ENCODE measurements around the gene ZNF678. TPM values are rescaled to one million over a fixed set of nuclear protein-coding genes. Genes with fewer than 3 reads are reported as not detected.

ZNF678 gene
- total RNA-seq, 1 donor from 2014 or later: 63.8 TPM

DNA sequence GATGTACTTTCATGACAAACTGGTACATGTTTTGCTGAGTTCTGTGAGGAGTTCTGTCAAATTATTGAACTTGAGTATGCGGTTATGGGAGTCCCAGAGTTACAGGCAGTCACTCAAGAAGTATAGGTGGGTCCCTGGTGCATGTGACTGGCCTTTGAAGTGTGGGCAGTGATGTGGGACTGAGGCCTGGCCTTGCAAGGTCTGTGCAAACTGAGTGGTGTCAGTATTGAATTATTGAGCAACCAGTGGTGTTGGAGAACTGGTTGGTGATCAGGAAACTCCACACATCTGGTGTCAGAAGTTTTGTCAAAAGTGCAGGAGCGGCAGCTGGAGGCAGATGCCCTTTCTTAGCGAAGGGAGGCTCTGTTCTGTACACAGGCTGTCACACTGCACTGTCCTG lies 5.2 kb downstream of the ZNF678 start:
- Histone ChIP-seq H3K9me3 (ENCODE audit: low read depth) (no peaks in the 10 kb centered on the region), H3K4me3 (no peak overlapping the region), H3K36me3 (peaks cover 3% of the 10 kb centered on the region), H3K79me2 (ENCODE audit: low read depth) (peaks cover 97% of the 10 kb centered on the region), H3K9ac (no peak overlapping the region), H3F3A (ENCODE audit: low read depth) (peaks cover 5% of the 10 kb centered on the region), H2AFZ (replicated peaks) (no peak overlapping the region), H3K27ac (no peak overlapping the region), H3K4me2 (no peak overlapping the region), H3K27me3 (no peaks in the 10 kb centered on the region), H4K20me1 (ENCODE audit: low read depth) (peaks cover 14% of the 10 kb centered on the region), H3K4me1 (peaks cover 16% of the 10 kb centered on the region)
- Mint-ChIP-seq H3K9me3 (peaks cover 72% of the 10 kb centered on the region), H3K4me1 (peaks cover 7% of the 10 kb centered on the region), H3K36me3 (peaks cover 62% of the 10 kb centered on the region), H3K4me3 (no peak overlapping the region), H3K27ac (no peak overlapping the region), H3K27me3 (ENCODE audit: insufficient read depth, low read depth) (no peaks in the 10 kb centered on the region)
- no peak for TF ChIP-seq EZH2phosphoT487 (IDR thresholded peaks at IDR 0.05)
- DNase-seq (ENCODE audit: low spot score): no peak

DNA sequence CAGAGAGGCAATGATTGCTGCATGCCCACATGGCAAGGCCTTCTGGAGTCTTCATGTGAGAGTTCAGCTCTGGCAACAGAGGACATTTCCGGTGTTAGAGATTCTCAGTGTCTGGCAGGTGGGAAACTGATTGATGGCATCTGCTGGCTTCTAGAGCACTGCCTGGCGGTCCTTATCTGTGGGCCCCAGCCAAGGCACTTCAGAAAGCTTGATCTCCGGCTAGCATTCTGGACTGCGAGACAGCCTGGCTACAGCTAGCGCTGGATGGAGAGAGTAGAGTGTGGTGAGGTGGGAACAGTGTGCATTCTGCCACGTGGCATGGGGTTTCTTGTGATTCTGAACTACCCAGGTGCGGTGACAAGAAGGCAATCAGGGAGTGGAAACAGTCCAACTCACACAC lies 9.4 kb downstream of the ZNF678 start:
- H3K9me3 Mint-ChIP-seq: peaks cover 81% of the 10 kb centered on the region

DNA sequence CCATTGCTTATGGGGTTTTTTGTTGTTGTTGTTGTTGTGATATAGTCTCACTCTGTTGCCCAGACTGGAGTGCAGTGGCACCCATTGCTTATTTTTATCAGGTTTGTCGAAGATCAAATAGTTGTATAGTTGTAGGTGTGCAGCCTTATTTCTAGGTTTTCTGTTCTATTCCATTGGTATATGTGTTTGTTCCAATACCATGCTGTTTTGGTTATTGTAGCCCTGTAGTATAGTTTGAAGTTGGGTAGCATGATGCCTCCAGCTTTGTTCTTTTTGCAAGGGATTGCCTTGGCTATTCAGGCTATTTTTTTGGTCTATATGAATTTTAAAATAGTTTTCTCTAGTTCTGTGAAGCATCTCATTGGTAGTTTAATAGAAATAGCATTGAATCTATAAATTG lies 11.6 kb downstream of the ZNF678 start:
- Histone ChIP-seq H3K4me2 (no peak overlapping the region), H3K9ac (no peak overlapping the region), H3K36me3 (no peaks in the 10 kb centered on the region), H4K20me1 (ENCODE audit: low read depth) (no peaks in the 10 kb centered on the region), H3K27me3 (no peaks in the 10 kb centered on the region), H3K4me3 (no peak overlapping the region), H3K4me1 (no peaks in the 10 kb centered on the region), H3K9me3 (ENCODE audit: low read depth) (peaks cover 13% of the 10 kb centered on the region), H3K79me2 (ENCODE audit: low read depth) (peaks cover 98% of the 10 kb centered on the region), H2AFZ (replicated peaks) (no peak overlapping the region), H3K27ac (no peak overlapping the region), H3F3A (ENCODE audit: low read depth) (no peaks in the 10 kb centered on the region)
- H3K36me3 Mint-ChIP-seq: peaks cover 55% of the 10 kb centered on the region
- no peak overlapping the region for H3K27ac Mint-ChIP-seq
- H3K4me3 Mint-ChIP-seq: no peak overlapping the region
- no peak for TF ChIP-seq EZH2 (IDR thresholded peaks at IDR 0.05)
- TF ChIP-seq, protein P1, sequence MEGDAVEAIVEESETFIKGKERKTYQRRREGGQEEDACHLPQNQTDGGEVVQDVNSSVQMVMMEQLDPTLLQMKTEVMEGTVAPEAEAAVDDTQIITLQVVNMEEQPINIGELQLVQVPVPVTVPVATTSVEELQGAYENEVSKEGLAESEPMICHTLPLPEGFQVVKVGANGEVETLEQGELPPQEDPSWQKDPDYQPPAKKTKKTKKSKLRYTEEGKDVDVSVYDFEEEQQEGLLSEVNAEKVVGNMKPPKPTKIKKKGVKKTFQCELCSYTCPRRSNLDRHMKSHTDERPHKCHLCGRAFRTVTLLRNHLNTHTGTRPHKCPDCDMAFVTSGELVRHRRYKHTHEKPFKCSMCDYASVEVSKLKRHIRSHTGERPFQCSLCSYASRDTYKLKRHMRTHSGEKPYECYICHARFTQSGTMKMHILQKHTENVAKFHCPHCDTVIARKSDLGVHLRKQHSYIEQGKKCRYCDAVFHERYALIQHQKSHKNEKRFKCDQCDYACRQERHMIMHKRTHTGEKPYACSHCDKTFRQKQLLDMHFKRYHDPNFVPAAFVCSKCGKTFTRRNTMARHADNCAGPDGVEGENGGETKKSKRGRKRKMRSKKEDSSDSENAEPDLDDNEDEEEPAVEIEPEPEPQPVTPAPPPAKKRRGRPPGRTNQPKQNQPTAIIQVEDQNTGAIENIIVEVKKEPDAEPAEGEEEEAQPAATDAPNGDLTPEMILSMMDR (IDR thresholded peaks at IDR 0.05): no peak
- TF ChIP-seq EZH2phosphoT487 (IDR thresholded peaks at IDR 0.05): no peak
- no peaks in the 10 kb centered on the region for H3K4me1 Mint-ChIP-seq
- H3K9me3 Mint-ChIP-seq: peaks cover 84% of the 10 kb centered on the region
- no peaks in the 10 kb centered on the region for H3K27me3 Mint-ChIP-seq (ENCODE audit: insufficient read depth, low read depth)
- DNase-seq (ENCODE audit: low spot score): no peak

More for the DNA sequence above, 9.4 kb downstream of the ZNF678 start:
- Histone ChIP-seq H3K9me3 (ENCODE audit: low read depth) (peaks cover 13% of the 10 kb centered on the region), H3K4me1 (no peaks in the 10 kb centered on the region), H3K36me3 (no peaks in the 10 kb centered on the region), H4K20me1 (ENCODE audit: low read depth) (peaks cover 10% of the 10 kb centered on the region), H3K9ac (no peak overlapping the region), H3K4me2 (no peak overlapping the region), H3K27me3 (no peaks in the 10 kb centered on the region), H3K27ac (no peak overlapping the region), H3K79me2 (ENCODE audit: low read depth) (peaks cover 98% of the 10 kb centered on the region), H3K4me3 (no peak overlapping the region), H3F3A (ENCODE audit: low read depth) (no peaks in the 10 kb centered on the region), H2AFZ (replicated peaks) (no peak overlapping the region)
- H3K4me3 Mint-ChIP-seq: no peak overlapping the region
- H3K27me3 Mint-ChIP-seq (ENCODE audit: insufficient read depth, low read depth): no peaks in the 10 kb centered on the region
- no peaks in the 10 kb centered on the region for H3K4me1 Mint-ChIP-seq
- TF ChIP-seq EZH2phosphoT487 (IDR thresholded peaks at IDR 0.05) (no peak), EZH2 (IDR thresholded peaks at IDR 0.05) (no peak)
- TF ChIP-seq, protein P1 (IDR thresholded peaks at IDR 0.05): no peak
- no peak for DNase-seq (ENCODE audit: low spot score)
- no peak overlapping the region for H3K27ac Mint-ChIP-seq
- peaks cover 61% of the 10 kb centered on the region for H3K36me3 Mint-ChIP-seq

DNA sequence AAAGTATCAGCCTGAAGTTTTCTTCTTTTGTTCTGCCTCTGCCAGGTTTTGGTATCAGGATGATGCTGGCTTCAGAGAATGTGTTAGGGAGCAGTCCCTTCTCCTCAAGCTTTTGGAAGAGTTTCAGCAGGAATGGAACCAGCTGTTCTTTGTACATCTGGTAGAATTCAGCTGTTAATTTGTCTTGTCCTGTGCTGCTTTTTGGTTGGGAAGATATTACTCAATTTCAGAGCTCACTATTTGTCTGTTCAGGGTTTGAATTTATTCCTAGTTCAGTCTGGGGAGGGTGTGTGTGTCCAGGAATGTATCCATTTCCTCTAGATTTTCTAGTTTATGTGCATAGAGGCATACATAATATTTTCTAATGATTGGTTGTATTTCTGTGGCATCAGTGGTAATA lies 12.8 kb downstream of the ZNF678 start:
- H3K4me1 ChIP-seq: no peaks in the 10 kb centered on the region
- H3K4me3 Mint-ChIP-seq: no peak overlapping the region
- H3K9me3 ChIP-seq (ENCODE audit: low read depth): peaks cover 13% of the 10 kb centered on the region
- no peaks in the 10 kb centered on the region for H3K27me3 Mint-ChIP-seq (ENCODE audit: insufficient read depth, low read depth)
- peaks cover 83% of the 10 kb centered on the region for H3K9me3 Mint-ChIP-seq
- H3K9ac ChIP-seq: no peak overlapping the region
- no peak overlapping the region for H2AFZ ChIP-seq (replicated peaks)
- no peaks in the 10 kb centered on the region for H3F3A ChIP-seq (ENCODE audit: low read depth)
- no peak for DNase-seq (ENCODE audit: low spot score)
- no peaks in the 10 kb centered on the region for H4K20me1 ChIP-seq (ENCODE audit: low read depth)
- no peak overlapping the region for H3K4me3 ChIP-seq
- TF ChIP-seq, protein P1 (IDR thresholded peaks at IDR 0.05): no peak
- TF ChIP-seq EZH2 (IDR thresholded peaks at IDR 0.05) (no peak), EZH2phosphoT487 (IDR thresholded peaks at IDR 0.05) (no peak)
- no peaks in the 10 kb centered on the region for H3K4me1 Mint-ChIP-seq
- no peak overlapping the region for H3K4me2 ChIP-seq
- H3K27ac ChIP-seq: no peak overlapping the region
- H3K27ac Mint-ChIP-seq: no peak overlapping the region
- H3K36me3 Mint-ChIP-seq: peaks cover 52% of the 10 kb centered on the region
- no peaks in the 10 kb centered on the region for H3K36me3 ChIP-seq
- no peaks in the 10 kb centered on the region for H3K27me3 ChIP-seq
- peaks cover 98% of the 10 kb centered on the region for H3K79me2 ChIP-seq (ENCODE audit: low read depth)

All from neural progenitor cell (in vitro differentiated cells).